CD4-positive, alpha-beta T cell treated with Interleukin-15 for 1 hour (primary cell): ENCODE measurements around the gene TCIRG1.
"Not testable (repeated sequence)": the region's sequence is repeated elsewhere in the genome, so short reads cannot be mapped to it uniquely, and the experiment has no call there.

ENCODE experiments used
- DNase-seq: peaks from one replicate; pipeline ENCODE4 v3.0.0-alpha.2; 2020

The TCIRG1 gene, protein sequence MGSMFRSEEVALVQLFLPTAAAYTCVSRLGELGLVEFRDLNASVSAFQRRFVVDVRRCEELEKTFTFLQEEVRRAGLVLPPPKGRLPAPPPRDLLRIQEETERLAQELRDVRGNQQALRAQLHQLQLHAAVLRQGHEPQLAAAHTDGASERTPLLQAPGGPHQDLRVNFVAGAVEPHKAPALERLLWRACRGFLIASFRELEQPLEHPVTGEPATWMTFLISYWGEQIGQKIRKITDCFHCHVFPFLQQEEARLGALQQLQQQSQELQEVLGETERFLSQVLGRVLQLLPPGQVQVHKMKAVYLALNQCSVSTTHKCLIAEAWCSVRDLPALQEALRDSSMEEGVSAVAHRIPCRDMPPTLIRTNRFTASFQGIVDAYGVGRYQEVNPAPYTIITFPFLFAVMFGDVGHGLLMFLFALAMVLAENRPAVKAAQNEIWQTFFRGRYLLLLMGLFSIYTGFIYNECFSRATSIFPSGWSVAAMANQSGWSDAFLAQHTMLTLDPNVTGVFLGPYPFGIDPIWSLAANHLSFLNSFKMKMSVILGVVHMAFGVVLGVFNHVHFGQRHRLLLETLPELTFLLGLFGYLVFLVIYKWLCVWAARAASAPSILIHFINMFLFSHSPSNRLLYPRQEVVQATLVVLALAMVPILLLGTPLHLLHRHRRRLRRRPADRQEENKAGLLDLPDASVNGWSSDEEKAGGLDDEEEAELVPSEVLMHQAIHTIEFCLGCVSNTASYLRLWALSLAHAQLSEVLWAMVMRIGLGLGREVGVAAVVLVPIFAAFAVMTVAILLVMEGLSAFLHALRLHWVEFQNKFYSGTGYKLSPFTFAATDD

GRCh38 chr11:68038718-68039525 is at the start of gene TCIRG1:
Gene TCIRG1 (plus strand): TSS chr11:68039025. CDS start chr11:68041272, 2,247 bp downstream.
- peak; percentile 68 for DNase-seq

DNA sequence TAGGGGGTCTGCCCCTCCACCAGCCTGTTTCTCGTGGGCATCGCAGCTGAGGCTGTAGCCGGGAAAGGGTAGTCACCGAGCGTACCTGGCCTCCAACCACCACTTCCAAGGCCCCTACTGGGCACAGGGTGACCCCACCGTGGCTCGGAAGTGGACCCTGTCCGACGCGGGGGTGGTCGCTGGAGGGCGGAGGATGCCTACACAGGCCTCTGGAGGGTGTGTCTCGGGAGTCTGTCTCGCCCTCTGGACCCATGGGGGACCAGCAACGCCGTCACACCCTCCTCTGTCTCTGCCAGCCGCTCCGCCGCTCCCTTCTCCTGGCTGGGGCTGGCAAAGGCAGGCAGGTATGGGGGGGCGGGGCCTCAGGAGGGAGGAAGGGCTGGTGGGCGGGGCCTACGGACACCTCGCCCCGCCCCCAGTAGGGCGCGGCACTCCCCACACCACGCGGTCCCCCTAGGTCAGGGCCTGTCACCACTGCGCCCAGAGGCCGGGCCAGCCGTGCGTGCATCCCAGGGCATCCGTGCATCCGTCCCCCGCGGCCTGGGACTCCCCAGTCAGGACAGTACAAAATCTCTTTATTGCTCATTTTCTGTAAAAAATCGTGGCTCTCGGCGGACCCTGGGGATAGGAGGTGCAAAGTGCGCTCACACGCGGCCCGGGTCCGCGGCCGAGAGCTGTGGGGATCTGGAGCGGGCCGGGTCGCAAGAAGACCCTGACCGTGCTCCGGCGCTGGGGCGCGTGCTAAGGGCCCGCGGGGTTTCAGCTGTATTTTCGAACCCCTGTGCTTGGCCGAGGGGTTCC is 48.1 kb upstream of the TCIRG1 start:
- not testable (repeated sequence) for DNase-seq

DNA sequence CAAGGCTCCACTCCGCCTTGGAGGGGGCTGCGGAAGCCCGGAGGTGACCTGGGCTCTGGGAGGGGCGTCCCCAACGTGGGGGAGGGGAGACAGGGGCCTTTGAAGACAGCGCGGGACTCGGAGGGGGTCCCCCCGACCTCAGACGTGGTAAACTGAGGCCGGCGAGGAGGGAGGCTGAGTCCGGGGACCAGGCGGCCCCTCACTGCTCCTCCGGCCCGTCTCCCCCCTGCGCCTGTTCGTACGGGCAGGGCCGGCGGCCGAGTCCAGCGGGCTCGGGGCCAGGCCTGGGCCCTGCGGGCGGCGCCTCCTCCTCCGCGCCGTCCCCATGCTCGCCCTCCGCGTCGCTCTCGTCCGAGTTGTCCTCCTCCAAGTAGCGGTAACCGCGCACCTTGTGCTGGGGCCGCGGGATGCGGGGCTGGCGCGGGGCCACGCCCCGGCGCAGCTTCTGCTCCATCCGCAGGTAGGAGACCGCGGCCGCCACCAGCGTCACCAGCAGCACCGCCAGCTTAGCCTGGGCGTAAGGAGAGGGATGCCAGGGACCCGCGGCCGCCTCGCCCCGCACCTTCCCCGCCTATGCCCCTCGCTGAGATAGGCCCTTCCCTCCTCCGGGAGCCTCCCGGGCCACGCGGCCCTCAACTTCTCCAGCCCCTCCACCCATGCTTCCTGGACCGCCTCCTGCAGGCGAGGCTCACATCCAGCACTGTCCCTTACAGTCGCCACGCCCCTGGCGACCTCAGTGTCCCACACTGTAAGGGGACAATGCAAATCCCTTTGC is 47.3 kb upstream of the TCIRG1 start:
- not testable (repeated sequence) for DNase-seq

GRCh38 chr11:67993821-67994220 is 45.0 kb upstream of the TCIRG1 start:
- DNase-seq: peak; percentile 63

DNA sequence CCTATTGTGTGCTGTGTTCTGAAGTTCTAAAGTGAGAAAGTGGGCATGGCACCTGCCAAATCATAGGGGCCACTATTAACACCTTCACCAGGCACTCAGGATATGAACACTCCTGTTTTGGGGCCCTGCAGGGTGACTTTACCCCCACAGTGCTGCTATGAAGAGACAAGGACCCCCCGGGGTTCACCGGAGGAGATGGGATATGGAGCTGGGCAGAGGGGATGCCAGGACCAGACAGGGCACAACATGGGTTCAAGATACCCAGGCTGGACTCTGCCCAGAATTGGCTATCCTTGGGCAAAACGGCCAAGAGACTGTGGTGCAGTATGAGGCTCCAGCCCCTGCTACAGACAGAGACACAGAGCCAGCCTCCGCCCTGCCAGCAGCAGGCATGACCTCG is 44.4 kb upstream of the TCIRG1 start:
- not testable (repeated sequence) for DNase-seq

- not testable (repeated sequence) for DNase-seq
Observed at GRCh38 chr11:67995129-67995528, 43.7 kb upstream of the TCIRG1 start.

DNA sequence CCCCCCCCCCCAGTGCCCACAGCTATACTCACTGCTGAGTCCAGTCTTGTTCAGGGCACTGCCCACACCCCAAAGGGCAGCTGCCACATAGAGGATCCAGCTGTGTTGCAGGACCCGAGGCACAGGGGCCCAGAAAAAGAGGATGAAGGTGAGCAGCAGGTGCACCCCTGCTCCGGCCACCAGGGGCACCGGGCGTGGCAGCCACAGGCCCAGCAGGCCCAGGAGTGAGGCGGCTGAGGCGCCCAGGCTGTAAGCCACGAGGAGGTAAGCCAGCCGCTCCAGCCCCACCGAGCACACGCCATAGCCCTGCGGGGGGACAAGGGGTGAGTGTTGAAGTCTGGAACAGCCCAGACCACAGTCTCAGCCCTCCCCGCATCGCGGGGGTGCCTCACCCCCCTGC is 43.2 kb upstream of the TCIRG1 start:
- DNase-seq: not testable (repeated sequence)

- no peak for DNase-seq
Observed at GRCh38 chr11:67996051-67996450, 42.8 kb upstream of the TCIRG1 start.

- DNase-seq: peak; percentile 74
Observed at GRCh38 chr11:67996622-67997474, 42.0 kb upstream of the TCIRG1 start.

DNA sequence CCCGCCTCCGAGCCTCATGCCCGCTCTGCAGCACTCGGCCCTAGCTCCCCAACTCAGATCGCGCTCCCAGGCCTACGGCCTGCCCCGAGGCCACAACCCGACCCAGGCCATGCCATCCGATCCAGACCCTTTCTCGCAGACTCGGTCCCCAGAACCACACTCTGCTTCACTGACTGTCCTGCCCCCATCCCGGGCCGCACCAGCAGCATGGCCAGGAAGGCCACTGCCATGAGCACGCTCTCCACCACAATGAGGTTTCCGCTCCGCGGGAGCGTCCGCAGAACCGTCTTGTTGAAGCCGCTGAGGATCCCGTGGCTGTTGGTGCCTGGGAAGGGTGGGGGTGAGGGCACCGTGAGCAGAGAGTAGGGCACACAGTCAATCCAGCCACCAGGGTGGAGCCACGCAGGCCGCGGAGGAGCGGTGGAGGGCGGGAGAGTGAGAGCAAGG is 41.3 kb upstream of the TCIRG1 start:
- no peak for DNase-seq

DNA sequence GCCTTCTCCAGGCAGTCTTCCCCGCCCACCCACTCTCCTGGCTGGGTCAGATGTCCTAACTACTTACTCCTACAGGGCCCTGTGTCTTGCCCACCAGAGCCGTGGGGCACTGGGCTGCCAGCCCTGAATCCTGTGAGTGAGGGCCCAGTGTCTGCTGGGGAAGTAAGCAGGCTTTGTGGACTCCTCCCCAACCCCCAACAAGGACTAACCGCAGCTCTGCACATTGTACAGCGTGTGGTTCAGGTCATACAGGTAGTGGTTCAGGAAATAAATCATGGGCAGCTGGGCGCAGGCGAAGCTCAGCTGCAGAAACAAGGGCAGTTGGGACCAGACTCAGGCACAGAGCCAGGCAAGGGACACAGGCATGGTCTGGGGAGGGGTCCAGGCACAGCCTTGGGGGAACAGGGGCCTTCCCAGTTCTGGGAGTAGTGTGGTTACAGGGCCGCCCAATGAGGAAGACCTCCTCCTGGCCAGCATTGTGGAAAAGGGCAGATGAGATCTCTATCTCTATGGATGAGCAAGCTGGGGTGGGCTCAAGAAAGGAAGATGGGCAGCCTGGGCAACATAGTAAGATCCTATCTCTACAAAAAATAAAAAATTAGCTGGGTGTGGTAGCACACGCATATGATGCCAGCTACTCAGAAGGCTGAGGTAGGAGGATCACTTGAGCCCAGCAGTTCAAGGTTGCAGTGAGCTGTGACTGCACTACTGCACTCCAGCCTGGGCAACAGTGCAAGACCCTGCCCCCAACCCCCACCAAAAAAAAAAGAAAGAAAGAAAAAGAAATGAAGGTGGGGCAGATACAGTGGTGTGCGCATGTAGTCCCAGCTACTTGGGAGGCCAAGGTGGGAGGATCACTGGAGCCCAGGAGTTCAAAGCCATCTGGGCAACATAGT is 40.4 kb upstream of the TCIRG1 start:
- DNase-seq: no peak

DNA sequence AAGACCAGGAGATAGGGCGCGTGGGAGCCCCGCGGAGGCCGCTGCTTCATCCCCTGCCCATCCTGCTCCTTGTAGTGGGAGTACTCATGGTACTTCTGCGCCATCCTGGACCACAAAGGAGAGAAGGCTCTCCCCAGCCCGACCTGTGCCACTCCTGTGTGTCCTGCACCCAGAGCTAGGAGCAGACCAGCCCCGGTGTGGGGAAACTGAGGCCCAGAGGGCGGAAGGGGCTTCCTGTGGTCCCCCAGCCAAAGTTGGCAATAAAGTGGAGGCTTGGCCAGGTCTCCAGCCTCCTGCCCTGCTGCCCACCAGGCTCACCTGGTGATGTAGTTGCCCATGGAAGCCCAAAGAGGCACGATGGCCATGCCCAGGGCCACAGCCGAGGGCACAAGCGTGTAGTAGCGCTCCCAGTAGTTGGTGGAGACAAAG is 39.6 kb upstream of the TCIRG1 start:
- DNase-seq: no peak

DNA sequence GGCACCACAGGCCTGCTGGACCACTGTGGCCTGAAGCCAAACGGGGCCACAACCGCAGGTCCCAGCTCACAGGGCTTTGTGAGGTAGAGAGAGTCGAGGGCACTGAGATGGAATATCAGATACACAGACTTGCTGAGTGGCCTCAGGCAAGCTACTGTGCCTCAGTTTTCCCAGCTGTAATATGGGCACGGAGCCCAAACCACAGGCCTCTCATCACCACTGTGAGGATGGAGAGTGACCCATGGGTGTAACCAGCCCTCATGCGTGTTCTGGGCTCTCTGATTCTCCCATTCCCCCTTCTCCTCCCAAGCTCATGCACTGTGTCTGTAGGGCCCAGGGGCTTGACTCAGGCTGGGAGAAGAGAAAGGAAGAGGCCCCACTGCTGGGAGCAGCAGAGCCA is 39.1 kb upstream of the TCIRG1 start:
- DNase-seq: no peak

DNA sequence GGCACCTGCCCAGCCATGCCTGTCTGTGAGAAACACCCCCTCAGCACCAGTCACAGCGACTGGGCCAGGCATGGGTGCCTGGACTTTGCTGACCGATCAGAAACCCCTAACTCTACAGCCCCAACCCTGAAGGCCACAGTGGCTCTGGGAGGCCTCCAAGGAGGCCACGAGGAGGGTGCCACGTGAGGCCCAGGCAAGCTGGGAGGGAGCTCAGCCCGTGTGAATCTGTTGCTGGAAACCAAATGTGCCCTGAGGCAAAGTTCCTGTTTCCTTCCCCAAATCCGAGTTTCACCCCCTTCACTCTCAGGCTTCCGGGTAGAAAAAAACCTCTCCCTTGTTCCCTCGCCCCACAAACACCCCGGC is 36.3 kb upstream of the TCIRG1 start:
- peak; percentile 35 for DNase-seq

DNA sequence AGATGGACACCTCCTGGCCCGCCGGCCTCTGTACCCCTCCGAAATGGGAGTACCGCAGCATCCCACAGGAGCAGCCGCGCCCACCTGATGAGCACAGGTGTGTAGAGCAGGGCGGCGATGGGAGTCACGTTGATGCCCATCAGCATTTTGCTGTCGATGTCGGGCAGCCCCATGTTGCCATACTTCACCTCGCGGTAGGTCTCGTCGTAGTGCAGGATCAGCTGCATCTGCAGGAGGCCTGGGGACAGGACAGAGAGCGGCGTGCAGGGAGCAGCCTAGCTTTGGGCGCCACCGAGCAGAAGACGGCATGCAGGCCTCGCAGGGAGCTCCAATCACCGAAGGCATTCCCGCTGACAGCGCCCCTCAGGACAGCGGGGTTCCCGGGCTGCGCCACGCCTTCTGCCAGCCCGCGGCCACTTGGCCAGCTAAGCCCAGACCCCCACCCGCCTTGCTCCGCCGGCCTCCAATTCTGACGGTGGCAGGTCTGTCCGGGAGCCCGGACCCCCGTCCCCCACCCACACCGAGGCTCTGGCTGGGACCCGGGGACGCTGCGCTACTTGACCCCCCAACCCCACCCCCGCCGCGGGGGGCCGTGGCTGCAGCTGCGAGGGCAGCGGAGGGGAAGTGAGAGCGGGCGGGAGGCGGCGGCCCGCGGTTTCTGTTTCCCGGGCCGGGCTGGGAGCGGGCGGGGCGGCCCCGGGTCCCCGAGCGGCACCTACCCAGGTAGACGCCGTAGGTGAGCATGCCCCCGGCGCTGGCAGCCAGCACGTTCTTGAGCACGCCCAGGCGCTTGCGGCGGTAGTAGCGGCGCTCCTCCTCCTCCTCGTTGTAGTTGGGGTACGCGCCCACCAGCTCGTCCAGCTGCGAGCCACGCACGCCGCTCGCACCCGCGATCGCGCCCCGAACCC is 35.6 kb upstream of the TCIRG1 start:
- peak; percentile 68 for DNase-seq

GRCh38 chr11:68003846-68004550 is 34.8 kb upstream of the TCIRG1 start, which contains the start of gene UNC93B1:
Gene UNC93B1 (minus strand): TSS chr11:68004097. CDS start chr11:68004043, 54 bp downstream.
- peak; percentile 86 for DNase-seq
